Smooth muscle cell (in vitro differentiated cells): ENCODE results near the gene LAMC3. TPM values are rescaled to one million over a fixed set of nuclear protein-coding genes. Genes with fewer than 3 reads are reported as not detected.

Experiments
- DNase-seq: peaks from one replicate; lab custom pipeline; 2025; ENCODE audit not compliant: unreplicated experiment; lab: John Stamatoyannopoulos, UW
- H2AFZ ChIP-seq: fragments of 200-600 bp; sonication (generic); 2 replicates; pipeline ENCODE4 v1.6.0; 2016; ENCODE audit warnings: antibody characterized with exemption, low read depth, mild to moderate bottlenecking
- H3F3A ChIP-seq: fragments of 200-600 bp; sonication (generic); 2 replicates; pipeline ENCODE4 v1.6.0; 2017; ENCODE audit warnings: antibody characterized with exemption, low read depth
- H3K27ac ChIP-seq: fragments of 200-600 bp; sonication (generic); 2 replicates; pipeline ENCODE4 v1.5.1; 2016; ENCODE audit warnings: low read depth, mild to moderate bottlenecking
- H3K27me3 ChIP-seq: fragments of 200-600 bp; sonication (generic); 2 replicates; pipeline ENCODE4 v1.6.1; 2016; ENCODE audit warnings: low read depth, mild to moderate bottlenecking
- H3K36me3 ChIP-seq: fragments of 200-600 bp; sonication (generic); 2 replicates; pipeline ENCODE4 v1.5.1; 2016; ENCODE audit warnings: low read depth
- H3K4me1 ChIP-seq: fragments of 200-600 bp; sonication (generic); 2 replicates; pipeline ENCODE4 v1.5.1; 2016; ENCODE audit warnings: low read depth
- H3K4me2 ChIP-seq: fragments of 200-600 bp; sonication (generic); 2 replicates; pipeline ENCODE4 v1.6.0; 2016; ENCODE audit warnings: mild to moderate bottlenecking
- H3K4me3 ChIP-seq: fragments of 200-600 bp; sonication (generic); 2 replicates; pipeline ENCODE4 v1.5.1; 2016; ENCODE audit warnings: mild to moderate bottlenecking
- H3K79me2 ChIP-seq: fragments of 200-600 bp; sonication (generic); 2 replicates; pipeline ENCODE4 v1.6.0; 2016; ENCODE audit warnings: low read depth, mild to moderate bottlenecking
- H3K9ac ChIP-seq: fragments of 200-600 bp; sonication (generic); 2 replicates; pipeline ENCODE4 v1.6.0; 2016; ENCODE audit warnings: low read depth
- H3K9me3 ChIP-seq: fragments of 200-600 bp; sonication (generic); replicated peaks from 2 replicates; pipeline ENCODE4 v1.5.1; 2016; ENCODE audit warnings: low read depth
- H4K20me1 ChIP-seq: fragments of 200-600 bp; sonication (generic); 2 replicates; pipeline ENCODE4 v1.6.0; 2016; ENCODE audit warnings: low read depth
- CTCF ChIP-seq: fragments of 200-600 bp; sonication (generic); IDR thresholded peaks from 2 replicates; pipeline ENCODE4 v1.5.1; 2017; ENCODE audit warnings: borderline replicate concordance, mild to moderate bottlenecking, antibody characterized with exemption; ENCODE audit not compliant: insufficient read depth, poor library complexity, severe bottlenecking
- WGBS: methylation state at CpG from one replicate; pipeline ENCODE4 v1.1.7; 2016; ENCODE audit warnings: low lambda C conversion rate; 5-methylcytosine and 5-hydroxymethylcytosine counted together
- polyA plus RNA-seq: library from polyadenylated mRNA; unstranded; fragments of >200 nt; fragmentation: Nextera tagmentation; extraction: Ambion mirVana; gene quantifications from 2 replicates; pipeline ENCODE4 v1.2.1, GENCODE V29; 2016
- total RNA-seq: library from RNA; depleted of rRNA; stranded (reverse); fragments of >200 nt; gene quantifications from 2 replicates; pipeline ENCODE4 v1.2.3, GENCODE V29; 2014

The LAMC3 gene
- total and polyA plus RNA-seq, 2 experiments from 2014 or later, result 21.3 to 72.0 TPM

- no peak for TF ChIP-seq CTCF
- Histone ChIP-seq H4K20me1 (no peaks in the 10 kb centered on the region), H3K27ac (no peak overlapping the region), H3K9ac (no peak overlapping the region), H3K4me2 (no peak overlapping the region), H2AFZ (no peak overlapping the region), H3K79me2 (no peaks in the 10 kb centered on the region), H3F3A (no peaks in the 10 kb centered on the region), H3K36me3 (no peaks in the 10 kb centered on the region), H3K9me3 (no peaks in the 10 kb centered on the region), H3K4me3 (no peak overlapping the region), H3K27me3 (no peaks in the 10 kb centered on the region), H3K4me1 (no peaks in the 10 kb centered on the region)
- WGBS, result 92% methylated on average over 6 of the region's 6 CpGs
- DNase-seq, result no peak
Observed at GRCh38 chr9:130983359-130983670, 25.7 kb upstream of the LAMC3 start.

- no peaks in the 10 kb centered on the region for H3K36me3 ChIP-seq
- no peaks in the 10 kb centered on the region for H4K20me1 ChIP-seq
- no peak for TF ChIP-seq CTCF
- H3K79me2 ChIP-seq, result no peaks in the 10 kb centered on the region
- WGBS, result 88% methylated on average over 11 of the region's 11 CpGs
- H3K9ac ChIP-seq, result no peak overlapping the region
- H3K4me1 ChIP-seq, result no peaks in the 10 kb centered on the region
- H3F3A ChIP-seq, result no peaks in the 10 kb centered on the region
- no peak overlapping the region for H3K4me2 ChIP-seq
- H3K27ac ChIP-seq, result no peak overlapping the region
- no peaks in the 10 kb centered on the region for H3K9me3 ChIP-seq
- no peak overlapping the region for H2AFZ ChIP-seq
- H3K4me3 ChIP-seq, result no peak overlapping the region
- DNase-seq, result no peak
- no peaks in the 10 kb centered on the region for H3K27me3 ChIP-seq
Observed at GRCh38 chr9:130983970-130984369, 25.0 kb upstream of the LAMC3 start.

DNA sequence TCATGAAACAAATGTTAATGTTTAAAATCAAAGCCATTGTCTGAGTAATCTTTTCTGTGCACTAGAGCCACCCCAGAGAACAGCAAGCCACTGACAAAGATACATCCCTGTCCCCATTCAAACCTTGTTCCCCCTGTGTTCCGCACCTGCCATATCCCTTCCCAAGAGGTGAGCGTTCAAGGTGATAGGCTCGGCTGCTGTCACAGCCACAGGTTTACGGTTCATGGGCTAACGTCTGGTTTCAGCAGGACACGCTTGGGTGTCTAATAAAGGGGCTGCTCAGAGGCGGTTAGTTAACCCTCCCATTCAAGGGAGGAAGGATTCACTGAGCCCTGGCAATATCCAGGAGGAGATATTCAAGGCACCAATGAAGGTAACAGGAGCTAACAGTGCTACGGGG is 24.5 kb upstream of the LAMC3 start:
- Histone ChIP-seq H2AFZ (no peak overlapping the region), H3K79me2 (no peaks in the 10 kb centered on the region), H3K9ac (no peak overlapping the region), H3K4me1 (no peaks in the 10 kb centered on the region), H3K9me3 (no peaks in the 10 kb centered on the region), H4K20me1 (no peaks in the 10 kb centered on the region), H3K27ac (no peak overlapping the region), H3K4me2 (no peak overlapping the region), H3K4me3 (no peak overlapping the region), H3K27me3 (no peaks in the 10 kb centered on the region), H3K36me3 (no peaks in the 10 kb centered on the region), H3F3A (no peaks in the 10 kb centered on the region)
- 87% methylated on average over 8 of the region's 8 CpGs for WGBS
- no peak for TF ChIP-seq CTCF
- DNase-seq, result no peak

DNA sequence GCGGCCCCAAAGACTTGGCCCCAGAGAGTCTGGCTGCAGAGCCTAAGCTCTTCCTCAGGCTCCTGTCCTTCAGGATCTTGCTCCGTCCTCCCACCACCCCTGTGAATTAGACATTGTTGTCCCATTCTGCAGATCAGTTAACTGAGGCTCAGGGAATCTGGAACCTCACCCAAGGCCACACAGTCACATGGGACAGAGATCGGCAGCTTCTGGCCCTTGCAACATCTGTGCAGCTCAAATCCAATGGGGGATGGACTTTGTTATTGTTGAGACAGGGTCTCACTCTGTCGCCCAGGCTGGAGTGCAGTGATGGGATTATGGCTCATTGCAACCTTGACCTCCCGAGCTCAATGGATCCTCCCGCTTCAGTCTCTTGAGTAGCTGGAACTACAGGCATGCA is 23.9 kb upstream of the LAMC3 start:
- WGBS, result 94% methylated on average over 6 of the region's 6 CpGs
- no peak overlapping the region for H3K4me2 ChIP-seq
- no peak overlapping the region for H3K9ac ChIP-seq
- no peak overlapping the region for H2AFZ ChIP-seq
- no peaks in the 10 kb centered on the region for H3K79me2 ChIP-seq
- no peak overlapping the region for H3K27ac ChIP-seq
- no peaks in the 10 kb centered on the region for H4K20me1 ChIP-seq
- H3K9me3 ChIP-seq, result no peaks in the 10 kb centered on the region
- H3K36me3 ChIP-seq, result no peaks in the 10 kb centered on the region
- H3K4me1 ChIP-seq, result no peaks in the 10 kb centered on the region
- H3K4me3 ChIP-seq, result no peak overlapping the region
- no peak for DNase-seq
- no peak for TF ChIP-seq CTCF
- H3F3A ChIP-seq, result no peaks in the 10 kb centered on the region
- H3K27me3 ChIP-seq, result no peaks in the 10 kb centered on the region
